Activated T-cell treated with anti-CD3 and anti-CD28 coated beads, Interleukin-2, amount 50 U/mL, for 72 hours (primary cell): ENCODE results near the gene RAPSN. TPM values are rescaled to one million over a fixed set of nuclear protein-coding genes. Genes with fewer than 3 reads are reported as not detected.

ENCODE experiments used
- ATAC-seq, 2 donors: fragments of 150-1000 bp; cut with Tn5 transposase; replicated peaks in 1 of 2; 2 replicates each; pipeline ENCODE4 v1.10.0; 2021; ENCODE audit warnings: moderate library complexity in 2 of 2, mild to moderate bottlenecking in 1 of 2
- DNase-seq, 2 donors: peaks; one replicate each; pipeline ENCODE4 v3.0.0; 2021 to 2022; ENCODE audit warnings: mixed read lengths in 1 of 2
- H3K27ac Mint-ChIP-seq: one replicate; pipeline ENCODE4 v1.8.0; 2022; ENCODE audit warnings: mild to moderate bottlenecking, moderate library complexity, mixed read lengths
- H3K27me3 Mint-ChIP-seq: one replicate; pipeline ENCODE4 v1.8.0; 2022; ENCODE audit warnings: low read depth, mixed read lengths
- H3K36me3 Mint-ChIP-seq, 2 donors: one replicate each; pipeline ENCODE4 v1.8.0; 2022; ENCODE audit warnings: mixed read lengths in 2 of 2, mild to moderate bottlenecking in 1 of 2; ENCODE audit not compliant: insufficient read depth in 2 of 2
- H3K4me1 Mint-ChIP-seq: one replicate; pipeline ENCODE4 v1.8.0; 2022; ENCODE audit warnings: low read depth, mixed read lengths
- H3K4me3 Mint-ChIP-seq, 2 donors: one replicate each; pipeline ENCODE4 v1.8.0; 2022; ENCODE audit warnings: mild to moderate bottlenecking in 2 of 2, mixed read lengths in 2 of 2, moderate library complexity in 2 of 2
- H3K9me3 Mint-ChIP-seq, 2 donors: one replicate each; pipeline ENCODE4 v1.8.0; 2022; ENCODE audit warnings: mixed read lengths in 2 of 2
- total RNA-seq, 2 donors: library from RNA; stranded (reverse); gene quantifications; one replicate each; pipeline ENCODE4 v1.2.3, GENCODE V29; 2022

Gene RAPSN
- total RNA-seq, 2 donors from 2014 or later: 0.77 to 1.3 TPM

DNA sequence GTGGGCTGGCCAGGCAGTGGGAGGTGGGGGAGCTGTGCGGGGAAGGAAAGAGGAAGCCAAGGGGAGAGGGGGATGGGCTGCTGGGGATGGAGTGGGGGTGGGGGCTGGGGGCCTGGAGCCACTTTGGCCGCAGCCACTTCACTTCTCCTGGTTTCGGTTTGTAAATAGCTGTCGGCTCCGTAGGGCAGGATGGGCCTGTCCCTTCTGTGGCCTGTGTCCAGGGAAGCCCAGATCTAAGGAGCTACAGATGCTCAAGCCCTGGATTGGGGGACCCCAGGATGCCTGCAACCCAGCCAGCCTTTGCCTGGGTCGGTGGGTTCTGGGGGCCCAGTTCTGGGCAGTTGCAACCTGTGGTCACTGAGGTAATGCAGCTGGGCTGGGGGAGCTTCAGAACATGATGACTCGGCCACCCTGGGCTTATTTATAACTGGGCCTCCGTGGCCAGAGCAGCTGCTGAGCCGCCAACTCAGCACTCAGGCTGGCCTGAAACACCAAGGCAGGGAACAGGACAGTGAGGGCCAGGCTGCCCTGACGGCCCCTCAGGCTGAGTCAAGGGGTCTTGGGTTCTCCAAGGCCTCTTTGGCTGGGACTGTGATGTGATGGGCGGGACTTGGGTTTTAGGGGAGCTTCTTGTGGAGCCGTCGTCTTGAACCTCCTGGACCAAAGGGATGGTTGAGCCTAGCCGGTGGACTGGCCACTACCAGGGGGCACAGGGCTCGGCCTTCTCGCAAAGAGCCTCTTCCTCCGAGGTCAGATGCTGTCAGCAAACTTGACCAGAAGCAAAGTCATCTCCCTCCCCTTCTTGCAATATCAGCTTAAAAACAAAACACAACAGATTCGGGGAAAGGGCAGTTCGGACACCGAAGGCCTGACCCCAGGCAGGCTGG, 55.5 kb downstream of the RAPSN start:
- no peak for DNase-seq
- no peaks in the 10 kb centered on the region for H3K9me3 Mint-ChIP-seq
- no peak overlapping the region for H3K27ac Mint-ChIP-seq
- peak overlapping the region in 1 of 2 donors; percentile 29 for H3K4me3 Mint-ChIP-seq
- no peaks in the 10 kb centered on the region for H3K27me3 Mint-ChIP-seq
- no peak for ATAC-seq
- no peaks in the 10 kb centered on the region for H3K36me3 Mint-ChIP-seq
- H3K4me1 Mint-ChIP-seq: peaks cover 16% of the 10 kb centered on the region

DNA sequence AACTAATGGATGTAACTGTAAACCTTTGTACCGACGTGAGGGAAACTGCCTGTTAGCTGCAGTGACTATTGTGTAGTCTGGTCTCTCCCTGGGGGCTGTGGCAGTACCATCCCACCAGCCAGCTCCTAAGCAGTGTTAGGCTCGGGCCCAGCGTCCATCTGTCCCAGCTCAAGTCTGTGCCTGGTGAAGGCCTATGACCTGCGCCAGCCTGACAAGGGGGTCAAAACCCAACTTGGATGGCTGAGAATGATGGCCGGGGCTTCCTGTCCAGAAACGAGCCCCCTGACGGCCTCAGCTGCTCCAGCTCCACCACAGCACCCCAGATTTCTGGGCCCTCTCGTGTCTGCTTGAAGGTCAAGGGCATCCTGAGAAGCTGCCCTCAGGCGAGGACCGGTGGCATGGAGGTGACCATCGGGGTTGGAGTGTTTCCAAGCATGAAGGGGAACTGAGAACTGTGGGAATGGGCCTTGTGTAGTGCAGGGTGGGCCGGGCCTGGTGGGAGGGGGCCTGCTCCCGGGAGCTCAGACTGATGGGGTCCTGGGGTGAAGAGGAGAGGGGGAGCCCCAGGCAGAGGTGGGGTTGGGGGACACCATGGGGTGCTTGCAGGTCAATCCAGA, 56.3 kb downstream of the RAPSN start:
- no peaks in the 10 kb centered on the region for H3K36me3 Mint-ChIP-seq
- H3K9me3 Mint-ChIP-seq: no peaks in the 10 kb centered on the region

DNA sequence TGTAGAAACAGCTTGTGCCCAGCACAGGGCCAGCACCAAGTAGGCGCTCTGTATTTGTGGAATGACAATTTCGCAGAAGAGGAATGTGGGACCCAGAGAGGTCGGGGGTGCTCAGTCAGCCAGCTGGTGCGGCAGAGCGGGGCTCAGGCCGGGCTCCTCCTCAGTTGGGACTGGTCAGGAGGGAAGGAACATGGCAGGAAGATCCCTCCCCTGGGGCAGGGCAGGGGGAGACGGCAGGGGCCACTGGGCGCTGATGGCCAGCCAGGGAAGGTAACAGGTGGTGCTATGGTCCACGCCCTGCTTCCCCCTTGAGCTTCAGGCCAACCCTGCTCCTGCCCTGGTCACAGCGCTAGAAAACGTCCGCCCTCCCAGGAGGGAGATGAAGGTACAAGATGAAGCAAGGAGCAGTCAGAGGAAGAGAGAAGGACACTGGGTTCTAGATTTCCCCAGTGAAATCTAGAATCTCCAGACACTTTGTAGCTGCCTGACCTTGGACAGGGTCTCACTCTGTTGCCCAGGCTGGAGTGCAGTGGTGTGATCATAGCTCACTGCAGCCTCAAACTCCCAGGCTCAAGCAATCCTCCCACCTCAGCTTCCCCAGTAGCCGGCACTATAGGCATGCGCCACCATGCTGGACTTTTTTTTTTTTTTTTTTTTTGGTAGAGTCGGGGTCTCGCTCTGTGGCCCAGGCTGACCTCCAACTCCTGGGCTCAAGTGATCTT, 57.1 kb downstream of the RAPSN start:
- Mint-ChIP-seq H3K27me3 (no peaks in the 10 kb centered on the region), H3K4me3 (no peak overlapping the region), H3K36me3 (no peaks in the 10 kb centered on the region), H3K27ac (no peak overlapping the region), H3K9me3 (no peaks in the 10 kb centered on the region), H3K4me1 (peaks cover 16% of the 10 kb centered on the region)
- ATAC-seq: no peak
- DNase-seq: no peak

More for the DNA sequence above, 56.3 kb downstream of the RAPSN start:
- no peak for ATAC-seq
- Mint-ChIP-seq H3K4me3 (no peak overlapping the region), H3K4me1 (peaks cover 16% of the 10 kb centered on the region), H3K27me3 (no peaks in the 10 kb centered on the region), H3K27ac (no peak overlapping the region)
- no peak for DNase-seq

DNA sequence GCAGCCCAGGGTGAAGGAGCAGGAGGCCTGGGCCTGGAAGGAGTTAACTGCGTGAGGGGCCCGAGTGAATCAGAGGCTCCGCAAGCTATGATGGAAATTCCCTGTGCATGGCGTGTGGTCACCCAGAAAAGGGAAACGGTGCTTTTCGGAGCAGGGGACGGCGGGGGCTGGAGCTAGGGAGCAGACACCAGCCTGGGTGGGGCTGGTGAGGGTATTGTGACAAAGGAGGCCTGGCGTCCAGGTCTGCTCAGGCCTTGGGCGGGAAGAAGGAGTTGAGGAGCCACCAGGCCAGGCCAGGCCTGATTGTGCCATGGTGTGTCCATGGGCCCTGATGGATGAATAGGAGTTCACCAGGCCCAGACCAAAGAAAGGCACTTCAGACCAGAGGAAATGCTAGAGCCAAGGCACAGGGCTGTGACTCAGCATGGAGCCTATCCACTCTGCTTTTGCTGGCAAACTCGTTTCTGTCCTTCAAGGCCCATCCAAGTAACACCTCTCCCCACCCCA, 57.8 kb downstream of the RAPSN start:
- H3K27ac Mint-ChIP-seq: no peak overlapping the region

DNA sequence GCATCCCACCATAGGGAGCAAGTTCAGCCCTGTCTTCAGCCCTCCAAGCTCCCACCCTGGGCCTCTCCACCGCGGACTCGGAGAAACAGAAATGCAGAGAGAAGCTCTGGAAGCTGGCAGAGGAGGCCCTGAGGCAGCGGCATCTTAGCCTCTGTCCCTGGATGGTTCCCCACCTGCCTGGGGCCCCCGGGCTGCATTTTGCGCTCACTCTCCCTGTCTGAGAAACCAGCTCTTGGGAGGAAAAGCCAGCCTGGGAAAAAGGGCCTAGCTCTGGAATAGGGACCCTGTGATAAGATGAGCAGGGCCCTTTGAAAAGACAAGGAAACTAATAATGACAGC, 58.5 kb downstream of the RAPSN start:
- no peak overlapping the region for H3K27ac Mint-ChIP-seq
- H3K36me3 Mint-ChIP-seq: no peaks in the 10 kb centered on the region
- H3K4me3 Mint-ChIP-seq: no peak overlapping the region
- H3K27me3 Mint-ChIP-seq: no peaks in the 10 kb centered on the region
- H3K4me1 Mint-ChIP-seq: peaks cover 16% of the 10 kb centered on the region
- H3K9me3 Mint-ChIP-seq: no peaks in the 10 kb centered on the region
- DNase-seq (no peak), ATAC-seq (no peak)

More for the DNA sequence above, 57.8 kb downstream of the RAPSN start:
- H3K4me3 Mint-ChIP-seq: no peak overlapping the region
- ATAC-seq (no peak), DNase-seq (no peak)
- H3K4me1 Mint-ChIP-seq: peaks cover 16% of the 10 kb centered on the region
- no peaks in the 10 kb centered on the region for H3K9me3 Mint-ChIP-seq
- no peaks in the 10 kb centered on the region for H3K27me3 Mint-ChIP-seq
- H3K36me3 Mint-ChIP-seq: no peaks in the 10 kb centered on the region

DNA sequence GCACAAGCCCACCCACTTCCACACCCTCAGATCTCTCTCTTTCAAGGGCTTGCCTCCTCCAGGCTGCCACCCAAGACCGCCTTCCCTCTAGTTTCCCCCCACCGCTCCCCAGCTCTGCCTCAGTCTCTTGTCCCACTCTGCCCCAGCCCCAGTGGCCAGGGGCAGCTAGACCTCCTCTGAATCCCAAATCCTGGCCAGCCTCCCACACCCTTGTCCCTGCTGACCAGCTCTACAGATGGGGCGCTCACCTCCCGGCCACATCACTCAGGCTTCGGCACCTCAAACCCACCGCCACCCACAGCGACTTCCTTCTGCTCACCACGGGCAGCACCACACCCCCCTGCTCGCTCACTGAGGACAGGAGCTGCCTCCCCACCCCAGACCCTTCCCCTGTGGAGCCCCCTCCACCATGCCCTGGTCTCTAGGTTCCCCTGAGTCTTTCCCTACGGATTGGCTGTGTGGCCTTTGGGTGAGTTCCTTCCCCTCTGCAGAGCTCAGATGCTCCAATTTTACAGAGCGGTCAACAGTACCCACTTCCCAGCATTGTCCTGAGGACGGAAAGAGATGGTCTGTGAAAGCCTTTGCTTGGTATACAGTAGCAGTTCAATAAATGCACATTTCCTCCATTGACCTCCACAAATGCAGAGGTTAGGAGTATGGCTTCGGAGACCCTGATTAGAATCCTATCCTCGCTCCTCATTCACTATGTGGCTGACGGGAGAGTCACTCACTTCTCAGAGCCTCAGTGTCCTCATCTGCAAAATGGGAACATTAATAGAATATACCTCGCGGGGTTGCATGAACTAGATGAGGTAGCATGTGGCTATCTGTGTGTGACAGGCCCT, 59.1 kb downstream of the RAPSN start:
- H3K27me3 Mint-ChIP-seq: no peaks in the 10 kb centered on the region
- no peak overlapping the region for H3K4me3 Mint-ChIP-seq
- H3K36me3 Mint-ChIP-seq: no peaks in the 10 kb centered on the region
- DNase-seq: no peak
- no peaks in the 10 kb centered on the region for H3K9me3 Mint-ChIP-seq
- peaks cover 16% of the 10 kb centered on the region for H3K4me1 Mint-ChIP-seq
- H3K27ac Mint-ChIP-seq: no peak overlapping the region
- ATAC-seq: peak; percentile 20 to 24

DNA sequence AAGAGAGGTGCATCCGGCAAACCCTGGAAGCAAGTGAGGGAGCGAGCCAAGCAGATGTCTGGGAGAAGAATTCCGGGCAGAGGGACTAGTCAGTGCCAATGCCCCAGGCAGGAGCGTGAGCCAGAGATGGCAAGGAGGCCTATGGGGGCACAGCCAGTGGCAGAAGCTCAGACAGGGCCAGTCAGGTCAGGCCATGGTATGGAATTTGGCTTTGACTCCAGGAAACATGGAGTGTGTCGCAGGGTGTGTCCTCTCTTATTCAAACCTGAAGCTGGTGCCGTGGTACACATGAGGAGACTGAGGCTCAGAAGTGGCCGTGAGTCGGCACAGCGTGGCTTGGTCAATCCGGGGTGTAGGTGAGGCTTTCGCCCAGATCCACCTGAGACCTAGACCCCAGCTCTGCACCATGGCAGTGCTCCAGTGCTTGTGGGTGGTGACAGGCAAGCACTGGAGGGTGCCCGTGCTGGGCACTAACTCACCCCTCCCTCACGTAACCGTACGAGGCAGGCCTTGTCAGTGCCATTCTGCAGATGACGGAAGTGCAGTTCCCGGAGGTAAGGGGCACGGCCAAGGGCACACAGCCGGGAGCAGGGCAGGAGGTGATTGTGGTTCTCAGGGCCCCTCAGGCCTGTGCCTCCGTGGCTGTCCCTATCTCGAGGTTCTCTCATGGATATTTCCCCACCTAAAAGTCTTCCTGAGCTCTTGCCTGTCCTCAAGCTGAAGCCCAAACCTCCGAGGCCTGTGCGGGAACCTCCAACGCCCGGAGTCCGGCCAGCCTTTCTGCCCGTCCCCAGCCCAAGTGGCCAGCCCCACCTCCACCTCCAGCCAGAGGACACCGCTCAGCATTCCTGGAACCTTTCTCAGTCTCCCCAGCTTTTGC, 60.0 kb downstream of the RAPSN start:
- H3K4me1 Mint-ChIP-seq: peaks cover 8% of the 10 kb centered on the region
- no peak overlapping the region for H3K27ac Mint-ChIP-seq
- no peaks in the 10 kb centered on the region for H3K27me3 Mint-ChIP-seq
- H3K4me3 Mint-ChIP-seq: no peak overlapping the region
- no peaks in the 10 kb centered on the region for H3K9me3 Mint-ChIP-seq
- DNase-seq (no peak), ATAC-seq (no peak)
- no peaks in the 10 kb centered on the region for H3K36me3 Mint-ChIP-seq

DNA sequence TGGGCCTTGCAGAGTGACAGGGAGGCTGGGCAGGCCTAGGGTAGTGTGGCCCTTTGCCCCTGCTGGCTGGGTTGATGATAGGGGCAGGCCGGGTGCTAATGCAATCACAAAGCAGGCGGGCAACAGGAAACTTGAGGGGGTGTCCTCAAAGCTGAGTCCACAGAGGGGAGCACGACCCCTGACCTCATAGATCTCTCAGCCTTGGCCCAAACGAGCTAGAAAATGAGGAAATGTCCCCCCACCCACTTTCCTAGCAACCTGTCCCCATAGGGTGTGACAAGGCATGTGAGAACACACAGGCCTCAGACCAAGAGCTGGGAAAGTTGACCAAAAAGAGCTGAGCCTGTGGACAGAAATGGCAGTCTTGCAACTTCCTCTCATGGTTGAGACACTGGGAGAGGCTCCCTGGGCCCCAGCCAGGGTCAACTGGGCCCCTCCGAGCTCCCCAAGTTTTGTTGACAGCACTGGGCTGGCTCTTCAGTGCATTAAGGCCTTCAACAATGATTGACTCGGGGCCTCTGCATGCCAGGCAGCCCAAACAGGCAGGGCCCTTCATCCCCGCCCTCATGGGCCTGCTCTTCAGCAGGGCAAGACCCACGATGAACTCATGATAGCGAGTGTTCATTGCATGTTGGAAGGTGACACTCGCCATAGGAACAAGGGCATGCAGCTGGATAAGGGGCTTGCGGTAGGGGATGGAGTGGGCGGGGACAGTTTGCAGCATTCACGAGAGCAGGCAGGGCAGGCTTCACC, 60.8 kb downstream of the RAPSN start:
- Mint-ChIP-seq H3K9me3 (no peaks in the 10 kb centered on the region), H3K27ac (no peak overlapping the region), H3K36me3 (no peaks in the 10 kb centered on the region), H3K27me3 (no peaks in the 10 kb centered on the region), H3K4me1 (peaks cover 7% of the 10 kb centered on the region), H3K4me3 (no peak overlapping the region)
- DNase-seq: no peak
- ATAC-seq: no peak

Other genes with a start within 250 kb of the RAPSN start
- gene DDB2, start 234.2 kb downstream of the RAPSN start, total RNA-seq: 100 to 1,000 TPM; 306 to 397 TPM
- 10 to 100 TPM in 1 of 2 donors, 1 to 10 TPM in 1; 8.8 to 12.8 TPM for gene ACP2, start 200.3 kb downstream of the RAPSN start, total RNA-seq
- 10 to 100 TPM in 1 of 2 donors, 1 to 10 TPM in 1; 8.1 to 16.1 TPM for gene NR1H3, start 191.1 kb downstream of the RAPSN start, total RNA-seq
- gene MADD, start 179.0 kb downstream of the RAPSN start, total RNA-seq: 10 to 100 TPM; 68.6 to 73.5 TPM
- not detected for gene MYBPC3, start 96.4 kb downstream of the RAPSN start, total RNA-seq
- under 1 TPM; 0.35 to 0.55 TPM for gene SPI1, start 70.6 kb downstream of the RAPSN start, total RNA-seq
- gene SLC39A13, start 40.5 kb downstream of the RAPSN start, total RNA-seq: 10 to 100 TPM; 16.2 to 21.0 TPM
- 100 to 1,000 TPM; 121 to 149 TPM for gene PSMC3, start 22.7 kb downstream of the RAPSN start, total RNA-seq
- gene CELF1, start 104.0 kb upstream of the RAPSN start, total RNA-seq: 100 to 1,000 TPM; 128 to 149 TPM
- 10 to 100 TPM; 37.0 to 40.1 TPM for gene PTPMT1, start 116.5 kb upstream of the RAPSN start, total RNA-seq
- 10 to 100 TPM; 17.2 to 18.6 TPM for gene KBTBD4, start 129.8 kb upstream of the RAPSN start, total RNA-seq
- gene NDUFS3, start 129.9 kb upstream of the RAPSN start, total RNA-seq: 10 to 100 TPM; 78.9 to 84.2 TPM
- gene FAM180B, start 137.5 kb upstream of the RAPSN start, total RNA-seq: under 1 TPM; 0.16 to 0.24 TPM
- under 1 TPM; 0.19 to 0.74 TPM for gene C1QTNF4, start 145.3 kb upstream of the RAPSN start, total RNA-seq
- gene MTCH2, start 193.4 kb upstream of the RAPSN start, total RNA-seq: 10 to 100 TPM; 47.9 to 56.2 TPM